Coronary artery (tissue), 2 donors: Measurements from ENCODE around the gene TAF11.
"Not testable (repeated sequence)": the region's sequence is repeated elsewhere in the genome, so short reads cannot be mapped to it uniquely, and the experiment has no call there.

Experiments used
- DNase-seq: peaks from one replicate; pipeline ENCODE4 v3.0.0-alpha.2; 2017; ENCODE audit warnings: low spot score
- H3K27ac ChIP-seq, 2 donors: fragments of 200-600 bp; sonication (generic); one replicate each; pipeline ENCODE4 v1.5.1; 2016 to 2019
- H3K4me3 ChIP-seq: fragments of 200-600 bp; sonication (generic); 2 replicates; pipeline ENCODE4 v1.5.1; 2016; ENCODE audit warnings: mild to moderate bottlenecking, moderate library complexity
- CTCF ChIP-seq: fragments of 200-600 bp; sonication (generic); IDR thresholded peaks from one replicate; pipeline ENCODE4 v1.5.1; 2019; ENCODE audit warnings: antibody characterized with exemption

The TAF11 gene

GRCh38 chr6:34904990-34905613, 17.3 kb upstream of the TAF11 start:
- H3K4me3 ChIP-seq: no peak overlapping the region
- TF ChIP-seq CTCF: no peak
- H3K27ac ChIP-seq: no peak overlapping the region
- no peak for DNase-seq

- Histone ChIP-seq H3K27ac (no peak overlapping the region), H3K4me3 (no peak overlapping the region)
- TF ChIP-seq CTCF: no peak
- no peak for DNase-seq
Observed at GRCh38 chr6:34901930-34902329, 14.1 kb upstream of the TAF11 start.

- DNase-seq: no peak
- Histone ChIP-seq H3K27ac (no peak overlapping the region), H3K4me3 (no peak overlapping the region)
- no peak for TF ChIP-seq CTCF
Observed at GRCh38 chr6:34900321-34901031, 12.6 kb upstream of the TAF11 start.

GRCh38 chr6:34899748-34900147, 11.9 kb upstream of the TAF11 start:
- H3K4me3 ChIP-seq, H3K27ac ChIP-seq, DNase-seq: not testable (repeated sequence)

- Histone ChIP-seq H3K27ac (no peak overlapping the region), H3K4me3 (no peak overlapping the region)
- TF ChIP-seq CTCF: no peak
- no peak for DNase-seq
Observed at GRCh38 chr6:34897716-34898115, 9.9 kb upstream of the TAF11 start.

- DNase-seq: no peak
- Histone ChIP-seq H3K4me3 (no peak overlapping the region), H3K27ac (no peak overlapping the region)
- TF ChIP-seq CTCF: no peak
Observed at GRCh38 chr6:34897130-34897529, 9.3 kb upstream of the TAF11 start.

GRCh38 chr6:34894693-34895092, 6.9 kb upstream of the TAF11 start:
- TF ChIP-seq CTCF: no peak
- no peak overlapping the region for H3K4me3 ChIP-seq
- H3K27ac ChIP-seq: no peak overlapping the region
- no peak for DNase-seq
